Tibial nerve (tissue), 4 donors: Measurements from ENCODE around the gene EGF.

Experiments
- CTCF ChIP-seq, 5 experiments: fragments of 200-600 bp in 3 of 5; fragments of 450-650 bp in 2 of 5; sonication (generic) in 3 of 5; IDR thresholded peaks; one replicate each; pipeline ENCODE4 v1.5.1; 2016 to 2019; ENCODE audit warnings: antibody characterized with exemption in 5 of 5, mild to moderate bottlenecking in 3 of 5, moderate library complexity in 2 of 5
- EP300 ChIP-seq, 2 donors: sonication (generic); formaldehyde crosslinking; IDR thresholded peaks; one replicate each; pipeline ENCODE4 v1.6.1; 2017; ENCODE audit warnings: antibody characterized with exemption in 2 of 2, mild to moderate bottlenecking in 1 of 2
- POLR2A ChIP-seq, 2 donors: fragments of 450-650 bp; IDR thresholded peaks; one replicate each; pipeline ENCODE4 v1.6.1; 2017; ENCODE audit warnings: antibody characterized with exemption in 2 of 2, mild to moderate bottlenecking in 2 of 2, moderate library complexity in 2 of 2

- no peak for TF ChIP-seq CTCF (IDR thresholded peaks at IDR 0.05)
- TF ChIP-seq POLR2A (IDR thresholded peaks at IDR 0.05), result no peak
- TF ChIP-seq EP300 (IDR thresholded peaks at IDR 0.05), result no peak
Observed at GRCh38 chr4:109879636-109880314, 32.9 kb upstream of the EGF start.
